ENCODE data around the gene STRIP1.

The STRIP1 gene

GRCh38 chr1:110047463-110047862 is 13.0 kb downstream of the STRIP1 start:
- in situ Hi-C loops (cut with MboI; ENCODE audit: low pct_unique_long_range_greater_than_20kb, low sequenced_read_pairs), result no loop called here

GRCh38 chr1:110048240-110048639 is 13.8 kb downstream of the STRIP1 start:
- in situ Hi-C loops (cut with MboI; ENCODE audit: low pct_unique_long_range_greater_than_20kb, low sequenced_read_pairs), result no loop called here
- DNase-seq, result no peak

More at GRCh38 chr1:110047463-110047862, 13.0 kb downstream of the STRIP1 start:
- DNase-seq, result no peak

- in situ Hi-C loops (cut with MboI; ENCODE audit: low pct_unique_long_range_greater_than_20kb, low sequenced_read_pairs), result no loop called here
- no peak for DNase-seq
Measured at GRCh38 chr1:110048923-110049601, 14.6 kb downstream of the STRIP1 start.

- no peak for DNase-seq
- in situ Hi-C loops (cut with MboI; ENCODE audit: low pct_unique_long_range_greater_than_20kb, low sequenced_read_pairs), result no loop called here
Measured at GRCh38 chr1:110049801-110050601, 15.6 kb downstream of the STRIP1 start.

GRCh38 chr1:110050602-110051261 is 16.3 kb downstream of the STRIP1 start:
- DNase-seq, result no peak
- in situ Hi-C loops (cut with MboI; ENCODE audit: low pct_unique_long_range_greater_than_20kb, low sequenced_read_pairs), result no loop called here

GRCh38 chr1:110051262-110051648 is 16.8 kb downstream of the STRIP1 start:
- DNase-seq, result no peak
- in situ Hi-C loops (cut with MboI; ENCODE audit: low pct_unique_long_range_greater_than_20kb, low sequenced_read_pairs), result no loop called here

- in situ Hi-C loops (cut with MboI; ENCODE audit: low pct_unique_long_range_greater_than_20kb, low sequenced_read_pairs), result no loop called here
Measured at GRCh38 chr1:110053552-110054428, 19.4 kb downstream of the STRIP1 start.

GRCh38 chr1:110055493-110056284 is 21.3 kb downstream of the STRIP1 start:
- in situ Hi-C loops (cut with MboI; ENCODE audit: low pct_unique_long_range_greater_than_20kb, low sequenced_read_pairs), result no loop called here
- DNase-seq, result no peak

More at GRCh38 chr1:110053552-110054428, 19.4 kb downstream of the STRIP1 start:
- DNase-seq, result peak; percentile 48

- no peak for DNase-seq
Measured at GRCh38 chr1:110056285-110056683, 21.9 kb downstream of the STRIP1 start.

GRCh38 chr1:110056776-110057175 is 22.4 kb downstream of the STRIP1 start:
- no peak for DNase-seq
- in situ Hi-C loops (cut with MboI; ENCODE audit: low pct_unique_long_range_greater_than_20kb, low sequenced_read_pairs), result no loop called here

More at GRCh38 chr1:110056285-110056683, 21.9 kb downstream of the STRIP1 start:
- in situ Hi-C loops (cut with MboI; ENCODE audit: low pct_unique_long_range_greater_than_20kb, low sequenced_read_pairs), result no loop called here

- DNase-seq, result no peak
- in situ Hi-C loops (cut with MboI; ENCODE audit: low pct_unique_long_range_greater_than_20kb, low sequenced_read_pairs), result no loop called here
Measured at GRCh38 chr1:110057963-110058518, 23.6 kb downstream of the STRIP1 start.

GRCh38 chr1:110058591-110058990 is 24.2 kb downstream of the STRIP1 start:
- in situ Hi-C loops (cut with MboI; ENCODE audit: low pct_unique_long_range_greater_than_20kb, low sequenced_read_pairs), result no loop called here
- DNase-seq, result no peak

GRCh38 chr1:110059133-110059863 is 24.9 kb downstream of the STRIP1 start:
- DNase-seq, result no peak
- in situ Hi-C loops (cut with MboI; ENCODE audit: low pct_unique_long_range_greater_than_20kb, low sequenced_read_pairs), result no loop called here

- peak; percentile 67 for DNase-seq
- in situ Hi-C loops (cut with MboI; ENCODE audit: low pct_unique_long_range_greater_than_20kb, low sequenced_read_pairs), result no loop called here
Measured at GRCh38 chr1:110060034-110060661, 25.7 kb downstream of the STRIP1 start.

GRCh38 chr1:110060662-110061060 is 26.2 kb downstream of the STRIP1 start:
- in situ Hi-C loops (cut with MboI; ENCODE audit: low pct_unique_long_range_greater_than_20kb, low sequenced_read_pairs), result no loop called here
- no peak for DNase-seq

GRCh38 chr1:110061341-110061740 is 26.9 kb downstream of the STRIP1 start:
- in situ Hi-C loops (cut with MboI; ENCODE audit: low pct_unique_long_range_greater_than_20kb, low sequenced_read_pairs), result no loop called here
- DNase-seq, result no peak

GRCh38 chr1:110062612-110063011 is 28.2 kb downstream of the STRIP1 start:
- no peak for DNase-seq

More at GRCh38 chr1:110062612-110063011, 28.2 kb downstream of the STRIP1 start:
- in situ Hi-C loops (cut with MboI; ENCODE audit: low pct_unique_long_range_greater_than_20kb, low sequenced_read_pairs), result no loop called here
